Measurements from ENCODE around the gene OPCML. TPM values are rescaled to one million over a fixed set of nuclear protein-coding genes. Genes with fewer than 3 reads are reported as not detected.

OPCML gene
- total and polyA plus RNA-seq, 2 experiments from 2014 or later: 1.2 to 4.4 TPM

GRCh38 chr11:132424433-132424832, 1107.9 kb downstream of the OPCML start (continued):
- TF ChIP-seq ZNF462 (CRISPR knock-in tag; IDR thresholded peaks at IDR 0.05) (no peak), POLR2AphosphoS5 (IDR thresholded peaks at IDR 0.05; ENCODE audit: low read depth) (no peak), CTCF (conservative IDR thresholded peaks at IDR 0.05; ENCODE audit: low read depth in 2 of 2) (no peak), ZNF331 (CRISPR knock-in tag; IDR thresholded peaks at IDR 0.05; ENCODE audit: low read depth) (no peak)

- H3K36me3 ChIP-seq (ENCODE audit: insufficient read depth): no peaks in the 10 kb centered on the region
- Mint-ChIP-seq H3K4me1 (peaks cover 14% of the 10 kb centered on the region), H3K36me3 (ENCODE audit: low read depth) (no peaks in the 10 kb centered on the region), H3K27me3 (ENCODE audit: insufficient read depth, low read depth, poor library complexity) (no peaks in the 10 kb centered on the region), H3K4me3 (no peak overlapping the region), H3K9me3 (no peaks in the 10 kb centered on the region), H3K27ac (no peak overlapping the region)
- no peaks in the 10 kb centered on the region for H3K27me3 ChIP-seq (ENCODE audit: insufficient read depth)
- H3K4me2 ChIP-seq: no peak overlapping the region
- no peak overlapping the region for H2AFZ ChIP-seq
- no peaks in the 10 kb centered on the region for H4K20me1 ChIP-seq (replicated peaks; ENCODE audit: insufficient read depth)
- DNase-seq (ENCODE audit: low spot score) (no peak), ATAC-seq (no peak)
- H3K79me2 ChIP-seq (replicated peaks; ENCODE audit: insufficient read depth): no peaks in the 10 kb centered on the region
- H3F3A ChIP-seq (replicated peaks; ENCODE audit: low read depth): no peaks in the 10 kb centered on the region
- no peaks in the 10 kb centered on the region for H3K4me1 ChIP-seq (ENCODE audit: insufficient read depth)
- H3K4me3 ChIP-seq: no peak overlapping the region
- 0 out of 2 replicates have a peak, but pooled peaks cover 3% of the 10 kb centered on the region for H3K9me2 ChIP-seq (ENCODE audit: insufficient read depth)
- no peak overlapping the region for H3K27ac ChIP-seq (ENCODE audit: low read depth)
- TF ChIP-seq, protein P1, sequence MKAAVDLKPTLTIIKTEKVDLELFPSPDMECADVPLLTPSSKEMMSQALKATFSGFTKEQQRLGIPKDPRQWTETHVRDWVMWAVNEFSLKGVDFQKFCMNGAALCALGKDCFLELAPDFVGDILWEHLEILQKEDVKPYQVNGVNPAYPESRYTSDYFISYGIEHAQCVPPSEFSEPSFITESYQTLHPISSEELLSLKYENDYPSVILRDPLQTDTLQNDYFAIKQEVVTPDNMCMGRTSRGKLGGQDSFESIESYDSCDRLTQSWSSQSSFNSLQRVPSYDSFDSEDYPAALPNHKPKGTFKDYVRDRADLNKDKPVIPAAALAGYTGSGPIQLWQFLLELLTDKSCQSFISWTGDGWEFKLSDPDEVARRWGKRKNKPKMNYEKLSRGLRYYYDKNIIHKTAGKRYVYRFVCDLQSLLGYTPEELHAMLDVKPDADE (IDR thresholded peaks at IDR 0.05): no peak
- TF ChIP-seq REST (IDR thresholded peaks at IDR 0.05; ENCODE audit: unreplicated experiment): no peak
- no peak for TF ChIP-seq CTCF (conservative IDR thresholded peaks at IDR 0.05; ENCODE audit: low read depth in 2 of 2)
- TF ChIP-seq POLR2AphosphoS5 (IDR thresholded peaks at IDR 0.05; ENCODE audit: low read depth): no peak
- TF ChIP-seq JUNB (IDR thresholded peaks at IDR 0.05; ENCODE audit: unreplicated experiment): no peak
- no peak for TF ChIP-seq STAT1 (IDR thresholded peaks at IDR 0.05; ENCODE audit: unreplicated experiment)
- no peak for TF ChIP-seq EZH2 (IDR thresholded peaks at IDR 0.05; ENCODE audit: low read depth, unreplicated experiment)
- TF ChIP-seq ZNF331 (CRISPR knock-in tag; IDR thresholded peaks at IDR 0.05; ENCODE audit: low read depth): no peak
- TF ChIP-seq ZNF114 (CRISPR knock-in tag; IDR thresholded peaks at IDR 0.05): no peak
These were observed 1109.0 kb downstream of the OPCML start for GRCh38 chr11:132423266-132423665.

Measured in GM23338 (cell line).